ENCODE measurements around the gene SYK.
"Not testable (repeated sequence)": the region's sequence is repeated elsewhere in the genome, so short reads cannot be mapped to it uniquely, and the experiment has no call there.

The SYK gene

DNA sequence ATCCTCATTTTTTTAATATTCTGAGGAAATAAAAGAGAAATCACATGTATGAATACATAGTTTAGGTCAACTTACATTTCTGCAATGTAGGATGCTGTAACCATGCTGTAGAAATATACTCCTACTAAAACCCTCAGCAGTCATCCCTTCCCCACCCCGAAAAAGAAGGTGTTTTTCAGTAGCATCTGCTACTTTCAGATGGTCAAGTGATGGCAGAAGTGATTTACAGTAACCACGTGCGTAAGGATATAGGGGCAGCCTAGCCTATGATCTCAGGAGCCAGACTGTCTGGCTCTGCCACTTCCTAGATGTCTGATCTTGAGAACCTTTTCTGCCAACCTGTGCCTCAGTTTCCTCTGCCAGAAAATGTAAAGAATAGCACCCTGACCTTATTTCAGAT, 26.0 kb upstream of the SYK start:
- Histone ChIP-seq H3K27me3 (ENCODE audit: control insufficient read depth, insufficient read depth, low read length) (no peaks in the 10 kb centered on the region), H3K4me1 (ENCODE audit: control insufficient read depth, insufficient read depth, low read length) (peaks cover 8% of the 10 kb centered on the region), H3K4me3 (ENCODE audit: low read depth, low read length) (no peak overlapping the region), H3K27ac (ENCODE audit: low read depth, low read length) (no peak overlapping the region), H3K9ac (ENCODE audit: low read depth, low read length) (no peak overlapping the region), H3K36me3 (ENCODE audit: control insufficient read depth, insufficient read depth, low read length) (no peaks in the 10 kb centered on the region), H3K9me3 (ENCODE audit: control insufficient read depth, insufficient read depth, low read length) (0 out of 2 replicates have a peak, but pooled peaks cover 3% of the 10 kb centered on the region)

DNA sequence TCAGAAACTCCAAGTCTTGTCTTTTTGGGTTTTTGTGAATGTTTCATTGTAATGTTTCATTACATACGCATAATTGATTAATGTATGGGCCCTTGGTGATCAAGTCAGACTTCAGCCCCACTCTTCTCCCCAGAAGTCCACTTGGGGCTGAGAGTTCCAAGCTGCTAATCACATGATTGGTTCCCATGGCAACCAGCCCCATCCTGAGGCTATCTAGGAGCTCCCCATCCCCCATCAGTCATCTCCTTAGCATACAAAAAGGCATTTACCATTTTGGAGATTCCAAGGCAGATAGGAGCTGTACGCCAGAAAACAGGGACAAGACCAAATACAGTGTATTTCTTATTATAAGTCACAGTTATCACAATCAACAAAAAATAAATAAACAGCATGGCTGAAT, 22.9 kb upstream of the SYK start:
- H3K4me3 ChIP-seq (ENCODE audit: low read depth, low read length), result no peak overlapping the region
- H3K36me3 ChIP-seq (ENCODE audit: control insufficient read depth, insufficient read depth, low read length), result no peaks in the 10 kb centered on the region
- H3K9ac ChIP-seq (ENCODE audit: low read depth, low read length), result no peak overlapping the region
- no peaks in the 10 kb centered on the region for H3K27me3 ChIP-seq (ENCODE audit: control insufficient read depth, insufficient read depth, low read length)
- H3K9me3 ChIP-seq (ENCODE audit: control insufficient read depth, insufficient read depth, low read length), result no peaks in the 10 kb centered on the region
- H3K4me1 ChIP-seq (ENCODE audit: control insufficient read depth, insufficient read depth, low read length), result peaks cover 16% of the 10 kb centered on the region
- no peak overlapping the region for H3K27ac ChIP-seq (ENCODE audit: low read depth, low read length)

DNA sequence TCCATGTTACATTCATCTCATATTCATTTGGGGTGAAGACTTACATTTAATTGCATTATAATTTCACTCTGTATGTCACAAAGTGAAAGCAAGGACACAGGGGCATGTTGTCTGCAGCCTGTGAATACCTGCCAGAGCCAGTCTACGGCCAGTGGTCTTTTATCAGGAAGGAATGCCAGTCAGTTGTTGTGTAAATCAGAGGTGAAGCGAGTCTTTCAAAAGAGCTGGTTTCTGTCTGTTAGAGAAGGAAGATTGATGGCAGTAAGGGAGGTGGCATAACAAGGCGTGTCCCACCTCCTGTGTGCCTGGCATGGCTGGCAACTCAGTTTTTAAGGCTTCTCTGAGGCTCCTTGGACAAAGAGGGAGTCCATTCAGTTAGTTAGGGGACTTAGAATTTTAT, 18.1 kb upstream of the SYK start:
- Histone ChIP-seq H3K4me1 (ENCODE audit: control insufficient read depth, insufficient read depth, low read length) (peaks cover 24% of the 10 kb centered on the region), H3K27me3 (ENCODE audit: control insufficient read depth, insufficient read depth, low read length) (no peaks in the 10 kb centered on the region), H3K9me3 (ENCODE audit: control insufficient read depth, insufficient read depth, low read length) (no peaks in the 10 kb centered on the region), H3K27ac (ENCODE audit: low read depth, low read length) (peak overlapping the region; percentile 66), H3K36me3 (ENCODE audit: control insufficient read depth, insufficient read depth, low read length) (no peaks in the 10 kb centered on the region), H3K4me3 (ENCODE audit: low read depth, low read length) (peak overlapping the region; percentile 3; the same call in 1 of the 2 replicates), H3K9ac (ENCODE audit: low read depth, low read length) (no peak overlapping the region)

DNA sequence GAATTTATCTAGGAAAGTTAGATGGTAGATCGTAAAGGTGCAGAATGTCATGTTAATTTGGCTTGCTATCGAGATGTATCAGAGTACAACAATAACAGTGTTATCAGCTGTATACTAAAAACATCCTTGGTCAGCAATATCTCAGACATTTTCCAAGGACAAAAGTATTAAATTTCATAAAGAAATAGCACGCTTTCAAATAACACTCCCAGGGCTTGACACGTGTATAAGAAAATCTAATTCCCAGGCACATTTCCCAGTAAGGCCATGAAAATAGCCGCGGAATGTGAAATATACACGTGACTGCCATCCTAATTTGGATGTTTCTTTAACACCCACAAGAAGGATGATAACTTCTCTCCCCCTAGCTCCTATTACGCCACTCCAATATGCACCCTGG, 17.7 kb upstream of the SYK start:
- Histone ChIP-seq H3K27ac (ENCODE audit: low read depth, low read length) (no peak overlapping the region), H3K36me3 (ENCODE audit: control insufficient read depth, insufficient read depth, low read length) (no peaks in the 10 kb centered on the region), H3K4me1 (ENCODE audit: control insufficient read depth, insufficient read depth, low read length) (peaks cover 24% of the 10 kb centered on the region), H3K4me3 (ENCODE audit: low read depth, low read length) (no peak overlapping the region), H3K27me3 (ENCODE audit: control insufficient read depth, insufficient read depth, low read length) (no peaks in the 10 kb centered on the region), H3K9me3 (ENCODE audit: control insufficient read depth, insufficient read depth, low read length) (no peaks in the 10 kb centered on the region), H3K9ac (ENCODE audit: low read depth, low read length) (no peak overlapping the region)

DNA sequence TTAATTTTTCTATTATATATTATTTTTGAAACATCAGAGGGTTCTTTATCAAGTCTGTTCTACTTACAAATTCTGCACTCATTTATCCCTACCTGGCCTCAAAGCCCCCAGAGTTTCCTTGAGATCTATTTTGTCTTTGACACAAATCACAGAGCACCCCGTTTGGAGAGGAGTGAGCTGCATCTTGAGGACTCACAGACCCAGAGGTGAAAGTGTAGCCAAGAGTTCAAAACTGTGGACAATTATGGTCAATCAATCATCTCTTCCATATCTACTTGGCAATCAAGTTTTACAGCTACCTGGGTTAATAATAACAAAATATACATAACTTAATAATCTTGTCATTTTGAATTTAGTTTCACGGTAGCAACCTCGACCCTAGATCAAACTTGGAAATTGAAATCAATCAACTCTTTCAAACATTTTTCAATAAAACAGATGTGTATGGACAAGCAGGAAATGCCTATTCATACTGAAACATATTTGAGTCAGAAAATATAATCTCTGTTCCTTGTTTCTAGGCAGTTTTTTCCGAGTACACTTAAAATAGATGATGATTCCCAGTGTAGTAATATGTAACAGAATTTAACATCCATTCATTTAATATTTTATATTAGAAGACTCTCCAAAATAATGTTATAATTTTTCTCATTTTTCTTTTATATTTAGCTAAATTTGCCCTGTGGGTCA, 13.7 kb upstream of the SYK start:
- Histone ChIP-seq H3K4me1 (ENCODE audit: control insufficient read depth, insufficient read depth, low read length) (peaks cover 16% of the 10 kb centered on the region), H3K27me3 (ENCODE audit: control insufficient read depth, insufficient read depth, low read length) (no peaks in the 10 kb centered on the region), H3K4me3 (ENCODE audit: low read depth, low read length) (no peak overlapping the region)

DNA sequence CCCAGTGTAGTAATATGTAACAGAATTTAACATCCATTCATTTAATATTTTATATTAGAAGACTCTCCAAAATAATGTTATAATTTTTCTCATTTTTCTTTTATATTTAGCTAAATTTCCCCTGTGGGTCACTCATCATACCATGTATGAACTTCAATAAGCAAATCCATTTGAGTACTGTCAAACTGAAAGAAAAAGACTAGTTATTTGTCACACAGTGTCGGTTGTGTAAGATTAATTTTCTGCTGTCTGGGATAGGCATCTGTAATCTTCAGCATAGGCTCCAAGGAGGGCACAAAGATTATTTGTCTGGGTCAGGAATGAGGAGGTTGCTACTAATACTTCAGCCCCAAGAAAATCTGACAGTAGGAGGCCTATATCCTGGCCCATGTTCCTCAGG, 13.1 kb upstream of the SYK start:
- not testable (repeated sequence) for H3K27me3 ChIP-seq (ENCODE audit: control insufficient read depth, insufficient read depth, low read length); H3K27ac ChIP-seq (ENCODE audit: low read depth, low read length); H3K9ac ChIP-seq (ENCODE audit: low read depth, low read length); H3K4me1 ChIP-seq (ENCODE audit: control insufficient read depth, insufficient read depth, low read length); H3K9me3 ChIP-seq (ENCODE audit: control insufficient read depth, insufficient read depth, low read length); H3K36me3 ChIP-seq (ENCODE audit: control insufficient read depth, insufficient read depth, low read length); H3K4me3 ChIP-seq (ENCODE audit: low read depth, low read length)

More for the DNA sequence above, 13.7 kb upstream of the SYK start:
- H3K9ac ChIP-seq (ENCODE audit: low read depth, low read length), result no peak overlapping the region
- H3K27ac ChIP-seq (ENCODE audit: low read depth, low read length), result no peak overlapping the region
- H3K36me3 ChIP-seq (ENCODE audit: control insufficient read depth, insufficient read depth, low read length), result no peaks in the 10 kb centered on the region
- H3K9me3 ChIP-seq (ENCODE audit: control insufficient read depth, insufficient read depth, low read length), result 0 out of 2 replicates have a peak, but pooled peaks cover 4% of the 10 kb centered on the region

DNA sequence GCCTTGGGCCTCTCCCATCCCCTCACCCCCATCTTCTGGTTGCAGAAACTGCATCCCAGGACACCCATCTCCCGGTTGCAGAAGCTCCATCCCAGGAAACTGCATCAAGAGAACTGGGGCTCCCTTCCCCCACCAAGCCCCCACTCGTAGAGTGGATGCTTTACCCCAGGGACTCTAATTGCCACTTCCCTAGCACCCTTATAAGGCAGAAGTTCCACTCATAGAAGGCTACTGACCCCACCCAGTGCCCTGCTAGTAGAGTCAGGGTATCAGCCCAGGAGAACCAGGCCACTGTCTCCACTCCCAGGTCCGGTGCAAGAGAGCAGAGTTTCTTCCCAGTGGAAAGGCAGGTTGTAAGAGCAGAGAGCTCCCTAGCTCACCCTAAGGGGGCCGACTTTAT, 12.2 kb upstream of the SYK start:
- no peak overlapping the region for H3K9ac ChIP-seq (ENCODE audit: low read depth, low read length)
- no peak overlapping the region for H3K27ac ChIP-seq (ENCODE audit: low read depth, low read length)
- peaks cover 1% of the 10 kb centered on the region; the same call in 1 of the 2 replicates for H3K4me1 ChIP-seq (ENCODE audit: control insufficient read depth, insufficient read depth, low read length)
- no peaks in the 10 kb centered on the region for H3K27me3 ChIP-seq (ENCODE audit: control insufficient read depth, insufficient read depth, low read length)
- H3K4me3 ChIP-seq (ENCODE audit: low read depth, low read length), result no peak overlapping the region
- no peaks in the 10 kb centered on the region for H3K36me3 ChIP-seq (ENCODE audit: control insufficient read depth, insufficient read depth, low read length)
- H3K9me3 ChIP-seq (ENCODE audit: control insufficient read depth, insufficient read depth, low read length), result 0 out of 2 replicates have a peak, but pooled peaks cover 4% of the 10 kb centered on the region

DNA sequence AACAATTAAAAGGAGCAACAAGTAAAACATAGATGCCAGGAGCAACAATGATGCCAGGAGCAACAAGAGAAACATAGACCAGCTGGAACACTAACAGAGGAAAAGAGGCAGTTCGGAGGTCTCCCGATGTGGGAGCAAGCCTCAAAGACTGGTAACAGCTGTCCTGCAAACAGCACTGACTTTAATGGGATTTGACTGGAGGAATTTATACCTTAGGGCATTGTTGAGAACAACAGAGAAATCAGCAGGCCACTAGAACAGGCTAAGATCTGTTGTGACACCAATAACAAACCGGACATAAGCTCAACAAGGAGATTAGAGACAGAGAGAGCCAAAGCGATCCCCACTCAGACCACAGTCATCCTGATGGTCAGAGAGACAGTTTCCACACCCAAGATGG, 11.8 kb upstream of the SYK start:
- Histone ChIP-seq H3K4me3 (ENCODE audit: low read depth, low read length) (no peak overlapping the region), H3K9ac (ENCODE audit: low read depth, low read length) (no peak overlapping the region), H3K4me1 (ENCODE audit: control insufficient read depth, insufficient read depth, low read length) (no peaks in the 10 kb centered on the region), H3K27ac (ENCODE audit: low read depth, low read length) (no peak overlapping the region), H3K9me3 (ENCODE audit: control insufficient read depth, insufficient read depth, low read length) (0 out of 2 replicates have a peak, but pooled peaks cover 4% of the 10 kb centered on the region), H3K36me3 (ENCODE audit: control insufficient read depth, insufficient read depth, low read length) (no peaks in the 10 kb centered on the region), H3K27me3 (ENCODE audit: control insufficient read depth, insufficient read depth, low read length) (no peaks in the 10 kb centered on the region)

DNA sequence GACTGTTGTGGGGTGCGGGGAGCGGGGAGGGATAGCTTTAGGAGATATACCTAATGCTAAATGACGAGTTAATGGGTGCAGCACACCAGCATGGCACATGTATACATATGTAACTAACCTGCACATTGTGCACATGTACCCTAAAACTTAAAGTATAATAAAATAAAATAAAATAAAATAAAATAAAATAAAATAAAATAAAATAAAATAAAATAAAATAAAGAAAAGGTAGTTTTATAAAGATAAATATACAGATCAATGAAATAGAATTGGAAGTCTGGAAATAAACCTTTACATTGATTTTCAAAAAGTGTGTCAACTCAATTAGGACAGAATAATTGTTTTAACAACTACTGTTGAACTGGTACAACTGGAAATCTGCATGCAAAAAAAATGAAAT, 8.6 kb upstream of the SYK start:
- not testable (repeated sequence) for H3K9ac ChIP-seq (ENCODE audit: low read depth, low read length); H3K27ac ChIP-seq (ENCODE audit: low read depth, low read length); H3K27me3 ChIP-seq (ENCODE audit: control insufficient read depth, insufficient read depth, low read length); H3K4me3 ChIP-seq (ENCODE audit: low read depth, low read length); H3K9me3 ChIP-seq (ENCODE audit: control insufficient read depth, insufficient read depth, low read length); H3K36me3 ChIP-seq (ENCODE audit: control insufficient read depth, insufficient read depth, low read length); H3K4me1 ChIP-seq (ENCODE audit: control insufficient read depth, insufficient read depth, low read length)

DNA sequence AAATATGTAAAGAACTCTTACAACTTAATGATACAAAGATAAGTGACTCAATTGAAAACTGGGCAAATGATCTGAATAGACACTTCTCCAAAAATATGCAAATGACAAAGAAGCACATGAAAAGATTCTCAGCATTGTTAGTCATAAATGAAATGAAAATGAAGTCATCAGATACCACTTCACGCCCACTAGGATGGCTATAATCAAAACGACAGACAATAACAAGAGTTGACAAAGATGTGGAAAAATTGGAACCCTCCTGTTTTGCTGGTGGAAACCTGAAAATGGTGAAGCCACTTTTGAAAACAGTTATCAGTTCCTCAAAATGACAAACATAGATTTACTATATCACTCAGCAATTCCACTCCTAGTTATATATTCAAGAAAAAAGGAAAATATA, 7.9 kb upstream of the SYK start:
- Histone ChIP-seq H3K9ac (ENCODE audit: low read depth, low read length) (no peak overlapping the region), H3K4me1 (ENCODE audit: control insufficient read depth, insufficient read depth, low read length) (no peaks in the 10 kb centered on the region), H3K27me3 (ENCODE audit: control insufficient read depth, insufficient read depth, low read length) (no peaks in the 10 kb centered on the region), H3K9me3 (ENCODE audit: control insufficient read depth, insufficient read depth, low read length) (0 out of 2 replicates have a peak, but pooled peaks cover 4% of the 10 kb centered on the region), H3K27ac (ENCODE audit: low read depth, low read length) (no peak overlapping the region), H3K36me3 (ENCODE audit: control insufficient read depth, insufficient read depth, low read length) (no peaks in the 10 kb centered on the region), H3K4me3 (ENCODE audit: low read depth, low read length) (no peak overlapping the region)

DNA sequence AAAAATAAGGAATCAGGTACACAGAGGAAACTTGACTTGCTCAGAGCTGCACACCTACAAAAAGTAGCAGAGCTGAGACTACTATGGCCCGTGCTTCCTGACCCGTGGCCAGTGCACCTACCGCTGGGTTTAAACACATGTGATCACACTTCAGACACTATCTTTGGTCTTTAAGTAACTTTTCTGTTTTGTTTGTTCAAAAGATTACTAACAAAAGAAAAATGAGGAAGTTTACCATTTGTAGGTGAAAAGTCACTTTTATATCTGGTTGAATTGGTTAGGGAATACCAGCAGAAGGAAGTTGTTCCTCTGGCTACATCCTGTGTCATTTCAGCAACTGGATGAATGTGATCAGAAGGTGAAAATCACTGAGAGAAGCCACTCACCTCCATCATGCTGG, 6.5 kb upstream of the SYK start:
- no peaks in the 10 kb centered on the region for H3K36me3 ChIP-seq (ENCODE audit: control insufficient read depth, insufficient read depth, low read length)
- no peak overlapping the region for H3K9ac ChIP-seq (ENCODE audit: low read depth, low read length)
- H3K4me3 ChIP-seq (ENCODE audit: low read depth, low read length), result no peak overlapping the region
- 0 out of 2 replicates have a peak, but pooled peaks cover 4% of the 10 kb centered on the region for H3K9me3 ChIP-seq (ENCODE audit: control insufficient read depth, insufficient read depth, low read length)
- no peaks in the 10 kb centered on the region for H3K4me1 ChIP-seq (ENCODE audit: control insufficient read depth, insufficient read depth, low read length)
- H3K27me3 ChIP-seq (ENCODE audit: control insufficient read depth, insufficient read depth, low read length), result peaks cover 3% of the 10 kb centered on the region
- H3K27ac ChIP-seq (ENCODE audit: low read depth, low read length), result no peak overlapping the region
